Upper lobe of left lung (tissue), 6 donors: ENCODE results near the gene MYO16. TPM values are rescaled to one million over a fixed set of nuclear protein-coding genes. Genes with fewer than 3 reads are reported as not detected.

Source experiments
- ATAC-seq, 2 donors: fragments of 200-7000 bp; cut with Tn5 transposase; one replicate each; pipeline ENCODE4 v1.9.1; 2022; ENCODE audit warnings: mild to moderate bottlenecking in 2 of 2, moderate library complexity in 2 of 2; ENCODE audit not compliant: low FRiP score in 2 of 2
- DNase-seq, 2 donors: peaks; one replicate each; pipeline ENCODE4 v3.0.0-alpha.2; 2019 to 2020
- H3K27ac ChIP-seq, 4 donors: fragments of 200-600 bp; sonication (generic); one replicate each; pipeline ENCODE4 v1.5.1; 2016 to 2019
- H3K27me3 ChIP-seq, 4 donors: fragments of 200-600 bp; sonication (generic); one replicate each; pipeline ENCODE4 v1.5.1; 2017 to 2019
- H3K36me3 ChIP-seq, 4 donors: fragments of 200-600 bp; sonication (generic); one replicate each; pipeline ENCODE4 v1.5.1; 2016 to 2019
- H3K4me1 ChIP-seq, 4 donors: fragments of 200-600 bp; sonication (generic); one replicate each; pipeline ENCODE4 v1.5.1; 2018 to 2019
- H3K4me3 ChIP-seq, 4 donors: fragments of 200-600 bp; sonication (generic); one replicate each; pipeline ENCODE4 v1.5.1; 2017 to 2019; ENCODE audit warnings: mild to moderate bottlenecking in 2 of 4, moderate library complexity in 1 of 4
- H3K9me3 ChIP-seq, 4 donors: fragments of 200-600 bp; sonication (generic); one replicate each; pipeline ENCODE4 v1.5.1; 2018 to 2019
- EP300 ChIP-seq, 4 donors: sonication (generic); formaldehyde crosslinking; IDR thresholded peaks; one replicate each; pipeline ENCODE4 v1.5.1; 2017; ENCODE audit warnings: antibody characterized with exemption in 4 of 4, control low read depth in 2 of 4
- POLR2A ChIP-seq, 4 donors: fragments of 450-650 bp; IDR thresholded peaks; one replicate each; pipeline ENCODE4 v1.5.1; 2016 to 2017; ENCODE audit warnings: antibody characterized with exemption in 4 of 4, mild to moderate bottlenecking in 2 of 4
- POLR2AphosphoS5 ChIP-seq, 2 donors: sonication (generic); formaldehyde crosslinking; IDR thresholded peaks; one replicate each; pipeline ENCODE4 v1.5.1; 2017; ENCODE audit warnings: antibody characterized with exemption in 2 of 2
- WGBS, 2 donors: methylation state at CpG; one replicate each; pipeline ENCODE4 v1.1.5; 2017 to 2018; 5-methylcytosine and 5-hydroxymethylcytosine counted together
- total RNA-seq, 6 donors: library from RNA; depleted of rRNA in 4 of 6; stranded (reverse); fragments of >200 nt in 4 of 6; gene quantifications; one replicate each; pipeline versions ENCODE4 v1.1.0 to v1.2.1, GENCODE V29; 2016 to 2021
- TF ChIP-seq, protein P1 (sequence below), 6 experiments: fragments of 450-650 bp in 4 of 6; fragments of 200-600 bp in 2 of 6; sonication (generic) in 2 of 6; IDR thresholded peaks; one replicate each; pipeline ENCODE4 v1.5.1; 2016 to 2019; ENCODE audit warnings: antibody characterized with exemption in 6 of 6
- donor health status: DM: no; HTN: no; CAD: no; lungs with moderate emphysema.
- donor health status: DM: no; HTN: yes; CAD: no; lungs with severe emphysema.

MYO16 gene
- total RNA-seq, 6 donors from 2014 or later, result under 0.01 to 0.55 (median 0.20) TPM; not detected in 1

DNA sequence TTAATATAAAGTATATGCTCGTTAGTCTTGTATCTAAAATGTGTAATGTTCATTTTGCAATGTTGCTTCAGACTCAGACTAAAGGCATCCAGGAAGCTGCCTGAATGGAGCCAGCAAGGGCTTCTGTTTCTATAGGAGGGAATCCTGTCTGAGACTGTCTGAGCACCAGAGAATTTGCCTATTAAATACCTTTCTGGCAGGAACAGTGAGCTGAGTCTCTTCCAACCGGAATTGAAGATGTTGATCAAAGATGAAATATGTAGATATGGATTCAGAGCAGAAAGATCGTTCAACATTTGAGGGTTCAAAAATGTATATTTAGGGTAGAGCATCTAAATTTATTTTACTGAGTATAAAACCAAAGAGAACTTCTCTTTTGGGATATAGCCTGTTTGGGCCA lies 20.9 kb downstream of the MYO16 start:
- Histone ChIP-seq H3K4me3 (no peak overlapping the region), H3K27me3 (no peaks in the 10 kb centered on the region), H3K27ac (no peak overlapping the region), H3K36me3 (no peaks in the 10 kb centered on the region), H3K4me1 (no peaks in the 10 kb centered on the region), H3K9me3 (peaks cover 0 to 6% (median 2%) of the 10 kb centered on the region in 4 donors)
- DNase-seq, result no peak
- no peak for ATAC-seq
- 56 to 85% methylated on average over 3 of the region's 3 CpGs for WGBS, 2 donors
- TF ChIP-seq EP300 (IDR thresholded peaks at IDR 0.05), result no peak
- TF ChIP-seq, protein P1, sequence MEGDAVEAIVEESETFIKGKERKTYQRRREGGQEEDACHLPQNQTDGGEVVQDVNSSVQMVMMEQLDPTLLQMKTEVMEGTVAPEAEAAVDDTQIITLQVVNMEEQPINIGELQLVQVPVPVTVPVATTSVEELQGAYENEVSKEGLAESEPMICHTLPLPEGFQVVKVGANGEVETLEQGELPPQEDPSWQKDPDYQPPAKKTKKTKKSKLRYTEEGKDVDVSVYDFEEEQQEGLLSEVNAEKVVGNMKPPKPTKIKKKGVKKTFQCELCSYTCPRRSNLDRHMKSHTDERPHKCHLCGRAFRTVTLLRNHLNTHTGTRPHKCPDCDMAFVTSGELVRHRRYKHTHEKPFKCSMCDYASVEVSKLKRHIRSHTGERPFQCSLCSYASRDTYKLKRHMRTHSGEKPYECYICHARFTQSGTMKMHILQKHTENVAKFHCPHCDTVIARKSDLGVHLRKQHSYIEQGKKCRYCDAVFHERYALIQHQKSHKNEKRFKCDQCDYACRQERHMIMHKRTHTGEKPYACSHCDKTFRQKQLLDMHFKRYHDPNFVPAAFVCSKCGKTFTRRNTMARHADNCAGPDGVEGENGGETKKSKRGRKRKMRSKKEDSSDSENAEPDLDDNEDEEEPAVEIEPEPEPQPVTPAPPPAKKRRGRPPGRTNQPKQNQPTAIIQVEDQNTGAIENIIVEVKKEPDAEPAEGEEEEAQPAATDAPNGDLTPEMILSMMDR (IDR thresholded peaks at IDR 0.05), result no peak
- no peak for TF ChIP-seq POLR2AphosphoS5 (IDR thresholded peaks at IDR 0.05)
- no peak for TF ChIP-seq POLR2A (IDR thresholded peaks at IDR 0.05)

DNA sequence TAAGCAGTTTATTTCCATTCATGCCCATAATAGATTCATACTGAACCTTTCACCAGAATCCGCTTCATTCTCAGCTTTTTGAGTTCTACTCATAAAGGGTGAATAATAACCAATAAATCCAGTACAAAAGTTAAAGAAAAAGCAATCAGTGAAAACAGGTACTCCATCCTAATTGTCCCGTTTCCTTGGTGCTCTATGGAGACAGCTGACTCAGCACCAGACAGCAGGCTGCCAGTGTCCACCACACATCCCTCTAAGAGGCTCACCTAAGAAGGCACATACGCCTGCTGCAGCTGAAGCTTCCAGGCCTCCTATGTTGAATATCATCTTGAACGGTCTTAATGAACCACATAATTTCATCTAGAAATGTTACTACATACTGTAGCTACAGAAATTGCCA lies 27.3 kb downstream of the MYO16 start:
- DNase-seq, result no peak
- WGBS, 2 donors, result 83 to 85% methylated on average over 4 of the region's 4 CpGs
- no peaks in the 10 kb centered on the region for H3K4me1 ChIP-seq
- H3K27ac ChIP-seq, result no peak overlapping the region
- no peak overlapping the region for H3K4me3 ChIP-seq
- TF ChIP-seq POLR2A (IDR thresholded peaks at IDR 0.05) (no peak), EP300 (IDR thresholded peaks at IDR 0.05) (no peak), POLR2AphosphoS5 (IDR thresholded peaks at IDR 0.05) (no peak)
- TF ChIP-seq, protein P1 (IDR thresholded peaks at IDR 0.05), result no peak
- H3K36me3 ChIP-seq, result no peaks in the 10 kb centered on the region
- ATAC-seq, result no peak
- peaks cover 0 to 8% (median 0%) of the 10 kb centered on the region in 4 donors for H3K9me3 ChIP-seq
- no peaks in the 10 kb centered on the region for H3K27me3 ChIP-seq

DNA sequence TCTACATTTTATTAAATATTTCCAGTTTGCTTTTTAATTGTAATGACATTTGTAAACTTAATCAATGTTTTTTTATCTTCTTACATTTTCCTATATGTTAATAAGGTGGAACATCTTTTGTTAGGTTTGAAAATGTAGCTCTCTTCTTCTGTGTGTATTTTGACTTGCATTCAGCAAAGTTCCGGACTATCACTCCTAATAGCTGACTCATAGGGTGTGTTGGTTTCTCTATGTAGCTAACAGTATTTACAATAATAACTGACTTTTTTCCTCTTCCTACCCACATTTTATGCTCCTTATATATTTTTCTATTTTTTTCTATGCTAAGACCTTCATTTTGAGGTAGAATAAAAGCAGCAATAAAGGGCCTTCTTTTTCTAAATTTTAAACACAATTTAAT lies 28.1 kb downstream of the MYO16 start:
- no peak for DNase-seq
- TF ChIP-seq POLR2AphosphoS5 (IDR thresholded peaks at IDR 0.05), result no peak
- TF ChIP-seq EP300 (IDR thresholded peaks at IDR 0.05), result no peak
- TF ChIP-seq POLR2A (IDR thresholded peaks at IDR 0.05), result no peak
- TF ChIP-seq, protein P1 (IDR thresholded peaks at IDR 0.05), result no peak
- Histone ChIP-seq H3K27me3 (no peaks in the 10 kb centered on the region), H3K27ac (no peak overlapping the region), H3K4me3 (no peak overlapping the region), H3K36me3 (no peaks in the 10 kb centered on the region), H3K4me1 (no peaks in the 10 kb centered on the region), H3K9me3 (peaks cover 0 to 14% (median 0%) of the 10 kb centered on the region in 4 donors)
- no peak for ATAC-seq
- WGBS, 2 donors, result 91 to 96% methylated on average over 1 of the region's 1 CpG

DNA sequence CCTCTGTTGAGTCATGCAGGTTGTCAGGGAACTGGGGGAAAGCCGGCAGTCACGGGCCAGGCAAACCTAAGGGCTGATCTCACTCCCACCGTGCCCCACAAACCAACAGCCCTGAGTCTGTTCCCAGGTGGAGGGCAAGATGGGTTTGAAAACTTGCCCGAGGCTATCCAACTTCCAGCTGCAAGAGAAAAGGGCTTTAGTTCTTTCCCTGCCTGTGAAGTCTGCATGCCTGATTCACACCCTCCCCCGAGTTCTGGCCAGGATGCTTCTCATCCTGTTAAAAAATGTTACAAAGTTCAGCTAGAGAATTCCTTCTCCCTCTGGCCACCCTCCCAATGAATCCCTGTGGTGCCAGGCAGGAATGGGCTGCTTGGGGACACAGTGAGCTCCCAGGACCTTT lies 33.1 kb downstream of the MYO16 start:
- Histone ChIP-seq H3K27me3 (no peaks in the 10 kb centered on the region), H3K36me3 (no peaks in the 10 kb centered on the region), H3K27ac (no peak overlapping the region), H3K9me3 (peaks cover 0 to 14% (median 0%) of the 10 kb centered on the region in 4 donors), H3K4me3 (no peak overlapping the region), H3K4me1 (no peaks in the 10 kb centered on the region)
- TF ChIP-seq POLR2AphosphoS5 (IDR thresholded peaks at IDR 0.05) (no peak), POLR2A (IDR thresholded peaks at IDR 0.05) (no peak), EP300 (IDR thresholded peaks at IDR 0.05) (no peak)
- TF ChIP-seq, protein P1 (IDR thresholded peaks at IDR 0.05), result no peak
- DNase-seq, result peak in 1 of 2 donors; percentile 1
- WGBS, 2 donors, result 89 to 100% methylated on average over 1 to 5 of the region's 5 CpGs
- ATAC-seq, result no peak

DNA sequence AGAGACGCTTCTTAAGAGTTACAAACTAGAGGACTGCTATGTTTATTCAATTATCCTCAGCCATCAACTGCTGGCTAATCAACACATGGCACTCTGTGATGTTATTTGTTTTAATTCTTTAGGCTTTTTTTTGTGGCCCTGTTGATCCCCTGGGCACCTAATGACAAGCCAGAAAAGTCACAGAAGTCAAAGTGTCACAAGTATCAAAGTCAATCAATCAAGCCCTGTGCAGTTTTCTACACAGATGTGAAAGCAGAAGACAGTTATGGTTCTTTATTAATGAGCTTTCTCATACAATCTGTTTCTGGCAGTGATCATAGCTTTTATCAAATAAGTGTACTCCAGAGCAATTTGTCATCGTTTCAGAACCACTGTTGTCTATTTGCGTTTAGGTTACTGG lies 34.3 kb downstream of the MYO16 start:
- peaks cover 0 to 19% (median under 1%) of the 10 kb centered on the region in 4 donors for H3K9me3 ChIP-seq
- WGBS, 2 donors, result 75 to 76% methylated on average over 3 of the region's 3 CpGs
- no peak for DNase-seq
- no peak overlapping the region for H3K4me3 ChIP-seq
- TF ChIP-seq POLR2A (IDR thresholded peaks at IDR 0.05) (no peak), POLR2AphosphoS5 (IDR thresholded peaks at IDR 0.05) (no peak), EP300 (IDR thresholded peaks at IDR 0.05) (no peak)
- TF ChIP-seq, protein P1 (IDR thresholded peaks at IDR 0.05), result no peak
- no peaks in the 10 kb centered on the region for H3K4me1 ChIP-seq
- no peak for ATAC-seq
- no peaks in the 10 kb centered on the region for H3K36me3 ChIP-seq
- H3K27me3 ChIP-seq, result no peaks in the 10 kb centered on the region
- H3K27ac ChIP-seq, result no peak overlapping the region
